HG03439 (cell line): ENCODE data around the gene MAGEA4.
"Not testable (repeated sequence)": the region's sequence is repeated elsewhere in the genome, so short reads cannot be mapped to it uniquely, and the experiment has no call there.

Experiments used
- ATAC-seq: cut with Tn5 transposase; IDR thresholded peaks from one replicate; pipeline ENCODE4 v1.9.1; 2021; ENCODE audit warnings: mild to moderate bottlenecking, moderate library complexity; ENCODE audit not compliant: unreplicated experiment

Gene MAGEA4

GRCh38 chrX:151912780-151913179 is at the start of gene MAGEA4:
MAGEA4 (plus strand) TSS chrX:151912889; CDS start chrX:151923665, 10,776 bp downstream.
- no peak for ATAC-seq

- no peak for ATAC-seq
Observed at GRCh38 chrX:151870602-151871001, 42.1 kb upstream of the MAGEA4 start.

- no peak for ATAC-seq
Observed at GRCh38 chrX:151871244-151871643, 41.4 kb upstream of the MAGEA4 start.

GRCh38 chrX:151873096-151873495 is 39.6 kb upstream of the MAGEA4 start:
- no peak for ATAC-seq

- ATAC-seq: no peak
Observed at GRCh38 chrX:151875270-151876026, 37.2 kb upstream of the MAGEA4 start.

- ATAC-seq: no peak
Observed at GRCh38 chrX:151878574-151878973, 34.1 kb upstream of the MAGEA4 start.

- ATAC-seq: no peak
Observed at GRCh38 chrX:151879856-151880255, 32.8 kb upstream of the MAGEA4 start.

GRCh38 chrX:151880895-151881294 is 31.8 kb upstream of the MAGEA4 start:
- ATAC-seq: no peak

- ATAC-seq: no peak
Observed at GRCh38 chrX:151889421-151889820, 23.3 kb upstream of the MAGEA4 start.

GRCh38 chrX:151896734-151897474 is 15.8 kb upstream of the MAGEA4 start:
- ATAC-seq: no peak

- no peak for ATAC-seq
Observed at GRCh38 chrX:151899622-151900021, 13.1 kb upstream of the MAGEA4 start.

- ATAC-seq: no peak
Observed at GRCh38 chrX:151901826-151902225, 10.9 kb upstream of the MAGEA4 start.

- no peak for ATAC-seq
Observed at GRCh38 chrX:151902813-151903591, 9.7 kb upstream of the MAGEA4 start.

- ATAC-seq: no peak
Observed at GRCh38 chrX:151904989-151905388, 7.7 kb upstream of the MAGEA4 start.

- no peak for ATAC-seq
Observed at GRCh38 chrX:151912221-151912620, 468 bp upstream of the MAGEA4 start.

GRCh38 chrX:151918736-151919135 is 6.0 kb downstream of the MAGEA4 start:
- ATAC-seq: not testable (repeated sequence)

GRCh38 chrX:151919610-151920009 is 6.9 kb downstream of the MAGEA4 start:
- no peak for ATAC-seq

- no peak for ATAC-seq
Observed at GRCh38 chrX:151920101-151920500, 7.4 kb downstream of the MAGEA4 start.

GRCh38 chrX:151920530-151920929 is 7.8 kb downstream of the MAGEA4 start:
- no peak for ATAC-seq

GRCh38 chrX:151921292-151921691 is 8.6 kb downstream of the MAGEA4 start:
- no peak for ATAC-seq

GRCh38 chrX:151921866-151922265 is 9.2 kb downstream of the MAGEA4 start:
- no peak for ATAC-seq
